Activated effector memory CD4-positive, alpha-beta T cell treated with anti-CD3 and anti-CD28 coated beads, Interleukin-2, amount 50 U/mL, for 16 hours (primary cell): ENCODE results near the gene DGAT2L6.

Experiments used
- DNase-seq: peaks from one replicate; pipeline ENCODE4 v3.0.0-alpha.2; 2020

The DGAT2L6 gene, protein sequence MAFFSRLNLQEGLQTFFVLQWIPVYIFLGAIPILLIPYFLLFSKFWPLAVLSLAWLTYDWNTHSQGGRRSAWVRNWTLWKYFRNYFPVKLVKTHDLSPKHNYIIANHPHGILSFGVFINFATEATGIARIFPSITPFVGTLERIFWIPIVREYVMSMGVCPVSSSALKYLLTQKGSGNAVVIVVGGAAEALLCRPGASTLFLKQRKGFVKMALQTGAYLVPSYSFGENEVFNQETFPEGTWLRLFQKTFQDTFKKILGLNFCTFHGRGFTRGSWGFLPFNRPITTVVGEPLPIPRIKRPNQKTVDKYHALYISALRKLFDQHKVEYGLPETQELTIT

DNA sequence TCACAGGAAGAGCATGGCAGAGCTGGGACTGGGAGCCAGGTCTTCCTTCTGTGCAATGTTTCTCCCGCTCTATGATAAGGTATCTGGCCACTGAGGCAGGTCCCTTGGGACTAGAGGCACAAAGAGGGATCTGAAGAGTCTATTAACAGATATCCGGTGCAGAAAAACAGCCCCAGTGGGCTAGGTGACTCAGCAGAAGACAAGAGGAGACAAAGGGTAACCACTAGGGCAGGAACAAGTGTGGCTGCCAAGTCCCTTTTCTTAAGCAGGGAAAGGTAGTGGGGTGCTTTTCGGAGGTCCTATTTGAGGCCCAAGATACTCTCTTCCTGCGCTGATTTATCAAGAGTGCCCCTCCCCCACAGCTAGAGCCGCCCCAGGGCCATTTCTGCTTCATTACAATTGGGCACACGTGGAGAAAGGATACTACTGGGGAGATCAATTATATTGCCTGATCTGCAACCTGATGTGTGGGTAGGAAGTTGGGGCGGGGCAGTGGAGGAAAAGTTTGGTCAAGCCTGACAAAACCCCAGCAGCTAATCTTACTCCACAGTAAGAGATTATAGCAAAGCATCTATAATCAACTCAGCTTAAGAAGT is at the start of gene DGAT2L6:
Gene DGAT2L6, plus strand, starts transcription at position 546 of the 596 bp plus-strand sequence. CDS start 100 bp downstream, outside the sequence.
- no peak for DNase-seq

DNA sequence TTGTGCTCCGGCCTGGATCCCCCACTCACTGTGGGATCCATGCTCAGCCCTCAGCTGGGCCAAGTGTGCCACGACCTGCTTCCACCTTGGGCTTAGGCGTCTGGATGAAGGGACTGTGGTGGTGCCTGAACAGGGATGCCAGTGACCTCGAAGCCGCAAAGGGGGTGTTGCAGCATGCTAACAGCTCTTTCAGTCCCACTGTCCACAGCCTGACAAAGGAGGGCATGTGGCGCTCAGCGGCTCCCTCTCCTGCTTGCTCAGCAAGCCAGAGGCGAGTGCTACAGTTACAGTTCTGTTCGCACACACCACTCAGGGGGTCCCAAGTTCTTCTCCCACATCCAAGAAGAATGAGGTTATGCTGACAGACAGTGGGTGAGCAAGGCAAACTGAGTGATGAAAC is 49.2 kb upstream of the DGAT2L6 start:
- DNase-seq = no peak

DNA sequence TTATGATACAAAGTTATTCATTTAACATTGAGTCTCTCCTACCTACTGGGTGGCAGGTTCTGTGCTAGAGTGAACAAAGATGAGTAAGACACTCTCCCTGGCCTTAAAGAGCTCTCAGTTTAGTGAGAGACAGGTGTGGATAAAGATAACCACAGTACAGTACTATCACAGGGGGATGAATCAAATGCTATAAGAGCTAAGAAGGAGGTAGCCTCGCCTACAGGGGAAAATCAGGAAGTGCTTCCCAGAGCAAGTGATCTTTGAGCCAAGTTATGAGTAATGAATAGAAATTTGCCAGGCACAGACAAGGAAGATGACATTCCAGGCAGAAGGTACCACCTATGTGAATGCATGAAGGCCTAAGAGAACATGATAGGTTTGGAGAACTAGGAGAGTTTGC is 47.5 kb upstream of the DGAT2L6 start:
- DNase-seq = no peak

DNA sequence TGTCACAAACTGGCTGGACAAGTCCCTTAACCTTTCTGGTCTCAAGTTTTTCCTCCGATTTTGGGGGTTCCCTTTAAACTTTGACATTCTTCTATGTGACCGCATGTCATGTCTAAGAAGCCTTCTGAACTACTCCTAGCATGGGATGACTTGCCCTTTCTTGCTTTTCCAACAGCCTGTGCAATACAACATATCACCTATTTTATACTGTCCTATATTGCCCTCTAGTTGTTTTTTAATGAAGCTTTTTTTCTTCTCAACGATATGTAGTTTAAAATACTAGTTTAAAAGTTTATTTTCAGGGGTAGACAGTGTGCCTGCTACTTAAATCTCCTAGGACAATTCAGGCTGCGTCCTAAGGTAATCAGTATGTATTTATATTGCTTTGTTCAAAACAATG is 45.1 kb upstream of the DGAT2L6 start:
- no peak for DNase-seq

DNA sequence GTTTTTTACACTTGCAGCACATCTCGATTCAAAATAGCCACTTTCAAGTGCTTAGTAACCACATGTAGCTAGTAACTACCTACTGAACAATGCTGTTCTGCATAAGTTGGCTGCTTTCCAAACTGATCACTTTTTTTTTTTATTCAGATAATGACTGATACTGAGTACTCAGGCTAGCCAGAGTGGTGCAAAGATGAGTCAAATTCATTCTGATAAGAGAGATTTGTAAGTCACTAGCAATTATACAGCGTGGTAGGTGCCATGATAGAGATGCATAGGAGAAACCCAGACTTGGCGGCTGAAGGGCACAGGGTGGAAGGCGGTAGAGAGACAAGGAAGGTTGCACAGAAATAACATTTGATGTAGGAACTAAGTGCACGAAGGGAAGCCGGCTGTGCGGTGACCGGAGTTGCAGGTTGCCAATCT is 44.4 kb upstream of the DGAT2L6 start:
- no peak for DNase-seq

DNA sequence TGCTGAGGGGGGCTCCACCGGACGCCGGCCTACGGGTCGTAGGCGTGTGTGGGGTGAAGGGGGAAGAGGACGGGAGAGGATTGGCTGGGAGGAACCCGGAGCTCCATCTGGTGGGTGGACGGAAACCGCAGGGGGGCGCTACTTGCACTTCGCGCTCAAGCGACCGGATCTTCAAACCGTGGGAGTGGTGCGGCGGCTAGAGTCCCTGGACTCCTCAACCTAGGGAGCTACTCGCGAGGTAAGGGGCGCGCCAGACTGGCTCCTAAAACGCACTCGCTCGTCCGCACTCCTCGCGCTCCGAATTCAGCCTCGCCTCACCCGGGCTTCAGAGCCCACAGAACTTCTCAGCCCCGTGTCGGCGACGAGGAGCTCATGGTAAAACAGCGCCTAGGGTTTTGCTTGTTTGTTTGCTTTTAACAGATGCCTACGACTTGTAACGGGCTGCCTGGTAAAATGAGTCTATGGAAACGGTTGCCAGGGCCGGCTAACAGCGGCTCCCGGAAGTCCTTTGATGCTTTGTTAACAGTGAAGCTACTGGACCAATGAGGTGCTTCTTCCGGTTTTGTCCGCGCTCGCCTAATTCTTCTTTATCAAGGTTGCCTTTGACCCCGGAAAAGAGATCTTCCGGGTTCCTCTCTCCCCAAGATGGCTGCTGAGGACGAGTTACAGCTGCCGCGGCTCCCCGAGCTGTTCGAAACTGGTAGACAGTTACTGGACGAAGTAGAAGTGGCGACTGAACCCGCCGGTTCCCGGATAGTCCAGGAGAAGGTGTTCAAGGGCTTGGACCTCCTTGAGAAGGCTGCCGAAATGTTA is 43.8 kb upstream of the DGAT2L6 start, which contains the start of gene IGBP1:
Gene IGBP1, plus strand, starts transcription at position 145 of the 813 bp plus-strand sequence. Its CDS starts 501 bp downstream, at position 646.
- DNase-seq = peak; percentile 90

DNA sequence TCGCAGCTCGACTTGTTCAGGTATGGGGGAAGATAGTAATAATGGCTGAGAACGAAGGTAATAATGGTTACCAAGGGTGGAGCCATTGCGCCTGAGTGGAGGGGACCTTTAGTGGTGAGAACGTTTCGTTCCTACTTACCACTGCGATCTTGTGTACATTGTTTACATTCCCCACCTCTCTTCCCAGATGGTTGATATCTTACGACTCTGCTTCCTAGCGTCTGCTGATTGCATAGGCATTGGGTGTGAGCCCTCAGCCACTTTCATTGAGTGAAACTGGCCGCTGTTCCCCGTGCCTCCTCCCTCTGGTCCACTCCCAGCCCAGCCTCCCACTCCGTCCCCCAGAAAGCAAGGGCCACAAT is 43.2 kb upstream of the DGAT2L6 start:
- no peak for DNase-seq

DNA sequence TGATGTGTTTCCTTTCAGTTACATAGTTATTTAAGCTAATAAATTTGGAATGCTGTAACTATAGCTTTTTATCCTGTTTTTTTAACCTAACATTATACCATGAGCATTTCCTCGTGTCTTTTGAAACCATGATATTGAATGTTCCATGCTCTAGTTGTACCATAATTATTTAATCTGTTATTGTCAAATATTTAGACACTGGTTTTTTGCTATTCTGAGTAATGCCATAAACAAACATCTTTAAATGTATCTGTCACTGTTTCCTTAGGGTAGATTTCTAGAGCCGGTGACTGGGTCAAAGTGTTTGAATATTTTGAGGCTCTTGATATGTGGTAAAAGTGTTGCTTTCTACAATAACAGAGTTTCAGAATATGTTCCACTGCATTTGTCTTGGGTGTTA is 38.7 kb upstream of the DGAT2L6 start:
- DNase-seq = no peak

DNA sequence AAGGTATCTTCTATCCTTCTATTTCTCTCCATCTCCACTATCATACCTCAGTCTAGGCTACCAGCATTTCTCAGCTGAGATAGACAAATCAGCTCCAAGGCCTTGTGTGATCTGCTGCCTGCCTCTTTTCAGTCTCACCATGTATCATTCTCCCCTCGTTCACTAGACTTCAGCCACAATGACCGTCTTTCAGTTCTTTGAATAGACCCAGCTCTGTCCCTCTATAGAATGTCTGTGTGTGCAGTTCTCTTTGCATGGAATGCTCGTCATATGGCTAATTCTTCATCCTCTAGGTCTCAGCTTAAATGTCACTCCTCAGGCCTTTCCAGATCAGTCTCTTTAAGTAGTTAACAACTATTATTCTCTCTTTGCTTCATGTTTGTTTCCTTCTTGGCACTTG is 37.5 kb upstream of the DGAT2L6 start:
- DNase-seq = no peak

DNA sequence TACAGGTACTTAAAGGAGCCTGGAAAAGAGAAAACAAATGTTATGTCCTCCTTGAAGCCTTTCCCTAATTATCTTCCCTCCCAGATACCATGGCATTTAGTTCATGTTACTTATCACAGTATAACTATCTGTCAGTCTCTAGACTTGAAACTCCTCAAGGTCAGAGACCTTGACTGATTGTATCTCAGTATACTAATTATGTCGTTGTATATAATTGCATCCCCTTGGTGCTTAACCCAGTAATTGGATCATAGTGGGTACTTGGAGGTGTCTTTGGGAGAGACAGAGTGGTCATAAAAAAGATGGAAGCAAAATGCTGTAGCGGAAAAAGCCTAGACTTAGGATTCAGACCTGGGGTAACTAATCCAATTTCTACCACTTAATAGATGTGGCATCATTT is 35.9 kb upstream of the DGAT2L6 start:
- no peak for DNase-seq

DNA sequence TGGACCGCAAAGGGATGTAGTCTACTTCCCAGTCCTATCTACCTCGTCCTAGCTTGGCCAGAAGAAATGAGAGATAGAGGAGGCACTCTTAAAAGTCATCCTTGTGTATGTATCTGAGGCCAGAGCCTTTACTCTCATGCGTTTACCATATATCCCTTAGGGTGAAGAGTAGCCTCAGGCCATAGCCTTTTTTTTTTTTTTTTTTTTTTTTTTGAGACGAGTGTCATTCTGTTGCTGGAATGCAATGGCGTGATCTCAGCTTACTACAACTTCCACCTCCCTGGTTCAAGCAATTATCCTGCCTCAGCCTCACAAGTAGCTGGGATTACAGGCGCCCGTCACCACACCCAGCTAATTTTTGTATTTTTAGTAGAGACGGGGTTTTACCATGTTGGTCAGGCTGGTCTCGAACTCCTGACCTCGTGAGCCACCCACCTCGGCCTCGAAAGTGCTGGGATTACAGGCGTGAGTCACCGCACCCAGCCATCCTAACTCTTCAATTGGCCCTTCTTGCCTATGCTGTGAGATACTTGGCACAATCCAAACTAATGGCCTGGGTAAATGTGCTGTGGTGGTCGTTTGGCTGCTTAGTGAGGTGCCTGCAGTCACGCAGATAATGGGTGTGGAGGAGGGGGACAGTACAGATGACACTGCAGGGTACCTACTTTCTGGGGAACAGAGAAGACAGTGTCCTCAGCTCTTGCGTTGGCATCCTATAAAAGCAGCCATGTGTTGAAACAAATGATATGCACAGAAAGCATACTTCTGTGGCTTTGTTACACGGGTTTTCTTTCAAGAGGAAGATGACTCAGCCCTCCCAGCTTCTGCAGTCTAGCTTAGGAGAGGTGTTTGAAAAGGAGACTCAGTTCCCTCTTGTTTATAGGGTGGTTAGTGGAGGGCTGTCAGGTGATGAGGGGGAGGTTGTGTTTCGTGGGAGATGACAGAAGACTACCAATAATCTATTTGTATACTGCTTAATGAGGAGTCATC is 10.4 kb upstream of the DGAT2L6 start:
- no peak for DNase-seq

DNA sequence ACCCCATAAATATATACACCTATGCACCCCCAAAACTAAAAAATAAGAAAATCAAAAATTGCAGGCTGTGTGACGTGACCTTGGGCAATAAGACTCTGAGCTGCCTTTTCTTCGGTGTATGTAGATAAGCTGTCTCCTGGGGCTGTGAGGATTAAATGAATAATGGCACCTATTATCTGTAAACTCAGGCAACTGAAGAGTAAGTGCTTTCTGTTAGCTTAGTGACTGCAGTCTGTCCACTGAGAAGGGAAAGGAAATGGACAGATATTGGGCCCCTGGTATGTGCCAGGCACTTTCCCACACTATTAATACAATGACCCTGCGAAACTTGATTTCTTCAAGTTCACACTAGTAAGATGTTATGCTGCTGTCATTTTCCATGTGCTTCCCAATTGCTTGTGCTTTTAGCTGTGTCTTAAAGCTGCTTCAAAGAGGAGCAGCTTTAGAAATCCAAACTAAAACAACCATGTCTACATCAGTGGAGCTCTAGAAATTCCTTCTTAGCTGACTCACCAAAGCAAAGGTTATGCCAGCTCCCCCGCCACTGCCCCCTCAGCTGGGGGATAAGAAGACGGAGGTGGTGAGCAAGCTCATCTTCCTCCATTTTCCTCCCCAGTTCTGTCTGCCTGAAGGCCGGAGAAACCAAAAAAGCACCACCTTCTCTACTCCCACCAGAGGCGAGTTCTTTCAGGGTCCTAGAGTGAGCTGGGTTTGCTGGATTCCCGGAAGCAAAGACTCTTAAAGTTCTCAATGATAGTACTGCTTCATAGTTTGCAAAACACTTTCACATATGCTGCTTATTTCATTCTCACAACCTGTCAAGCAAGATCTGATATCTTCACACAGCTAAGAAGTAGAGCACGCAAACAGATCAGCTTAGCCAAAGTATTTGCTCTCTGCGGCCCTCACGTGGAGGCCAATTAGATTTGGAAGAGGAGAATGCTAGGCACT is 8.8 kb upstream of the DGAT2L6 start:
- DNase-seq = no peak

DNA sequence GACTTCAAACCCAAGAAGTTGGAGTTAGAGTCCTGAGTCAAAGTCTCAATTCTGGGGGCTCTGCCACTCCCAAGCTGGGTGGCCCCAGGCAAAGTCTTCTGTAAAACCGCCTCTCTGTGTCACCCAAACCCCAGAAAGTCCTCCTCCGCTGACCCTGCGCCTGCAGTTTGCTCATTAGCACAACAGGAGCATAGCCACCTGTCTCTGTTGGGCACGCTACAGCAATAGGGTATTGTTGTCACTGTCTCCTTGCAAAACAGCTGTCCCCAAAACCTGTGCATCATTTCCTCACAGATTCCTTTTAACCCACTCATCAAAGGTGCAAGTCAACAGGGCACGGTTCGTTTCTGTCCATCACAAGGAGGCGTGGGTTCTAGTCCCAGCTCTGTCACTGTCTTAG is 8.0 kb upstream of the DGAT2L6 start:
- no peak for DNase-seq

DNA sequence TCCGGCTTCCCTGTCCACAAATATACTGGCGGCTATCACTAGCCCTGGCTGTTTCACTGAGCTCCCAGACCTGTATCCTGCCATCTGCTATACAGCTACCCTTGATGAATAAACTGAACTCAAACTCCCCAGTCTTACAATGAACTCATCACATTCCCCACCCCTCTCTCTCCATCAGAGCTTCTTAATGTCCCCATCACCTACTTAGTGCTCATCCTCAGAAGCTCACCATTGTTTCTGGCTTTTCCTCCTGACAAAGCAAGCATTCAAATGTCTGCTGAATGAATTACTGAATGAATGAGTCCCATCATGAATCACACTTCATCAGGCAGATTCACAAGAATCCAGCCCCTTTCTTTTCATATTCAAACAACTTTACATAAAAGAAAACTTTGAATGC is 5.7 kb upstream of the DGAT2L6 start:
- no peak for DNase-seq

DNA sequence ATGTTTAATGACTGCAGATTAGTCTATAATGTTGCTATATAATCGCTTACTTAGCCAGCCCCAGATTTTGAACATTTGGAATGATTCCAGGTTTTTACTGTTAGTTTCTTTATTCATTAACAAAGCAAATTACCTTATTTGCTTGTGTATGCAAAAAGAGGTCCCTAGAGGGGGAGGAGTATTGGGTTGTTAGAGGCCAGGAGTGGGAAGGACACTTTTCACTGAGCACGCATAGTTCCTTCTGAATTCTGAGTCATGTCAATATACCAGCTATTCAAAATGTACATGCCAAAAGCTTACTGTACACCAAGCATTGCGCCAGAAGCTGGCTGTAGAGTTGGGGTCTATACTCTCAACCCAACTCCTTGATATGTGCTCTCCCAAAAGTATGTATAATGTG is 5.1 kb upstream of the DGAT2L6 start:
- DNase-seq = no peak

DNA sequence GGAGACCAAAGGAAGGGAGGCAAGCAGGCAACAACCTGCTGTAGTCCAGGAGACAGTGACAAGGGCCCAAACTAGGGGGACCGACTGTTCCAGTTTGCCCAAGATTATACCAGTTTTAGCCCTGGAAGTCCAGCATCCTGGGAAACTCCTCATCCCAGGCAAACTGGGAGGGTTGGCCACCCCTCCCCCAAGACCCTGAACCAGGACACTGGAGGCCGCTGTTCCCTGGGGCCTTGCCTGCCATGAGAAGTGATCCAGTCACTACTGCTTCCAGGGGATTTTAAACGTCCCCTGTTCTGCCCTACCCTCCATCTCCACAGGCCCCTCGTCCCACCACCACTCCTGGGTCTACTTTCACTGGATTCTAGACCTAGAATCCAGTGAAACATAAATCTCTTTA is 4.3 kb upstream of the DGAT2L6 start:
- DNase-seq = no peak

DNA sequence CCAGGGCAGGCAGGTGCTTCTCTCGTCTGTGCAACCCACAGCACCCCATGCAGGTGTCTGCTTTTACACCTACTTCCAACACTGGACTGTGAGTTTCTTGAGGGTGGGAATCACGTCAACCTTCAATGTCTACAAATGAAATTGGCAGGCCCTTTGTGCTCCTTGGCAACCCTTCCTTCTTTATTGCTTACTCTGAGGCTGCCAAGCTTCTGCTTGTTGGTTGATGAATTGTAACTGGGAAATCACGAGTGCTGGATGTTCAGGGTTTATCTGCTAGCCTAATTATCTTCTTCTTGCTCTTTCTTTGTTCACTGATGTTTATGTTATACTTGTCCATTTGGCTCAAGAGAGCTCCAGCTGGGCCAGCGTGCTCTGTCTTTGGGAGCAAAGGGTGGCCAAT is 2.5 kb upstream of the DGAT2L6 start:
- DNase-seq = no peak

DNA sequence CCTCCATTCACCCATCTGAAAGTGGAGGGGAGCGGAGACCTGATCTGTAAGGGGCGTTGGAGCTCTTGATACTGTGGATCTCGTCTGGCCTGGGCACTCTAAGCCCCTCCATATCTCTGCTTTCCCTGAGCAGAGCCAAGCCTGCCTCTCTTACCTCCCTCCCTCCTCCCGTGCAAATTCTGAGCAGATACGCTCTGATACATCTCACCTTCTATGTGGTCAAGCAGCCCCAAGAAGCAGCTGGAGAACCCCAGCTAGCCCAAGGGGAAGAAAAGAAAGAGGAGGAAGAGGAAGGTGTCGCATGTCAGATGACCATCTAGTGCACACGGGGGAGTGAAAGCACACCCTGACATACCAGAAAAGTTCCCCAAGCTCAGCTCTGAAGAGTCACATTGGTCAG is 1.9 kb upstream of the DGAT2L6 start:
- no peak for DNase-seq

DNA sequence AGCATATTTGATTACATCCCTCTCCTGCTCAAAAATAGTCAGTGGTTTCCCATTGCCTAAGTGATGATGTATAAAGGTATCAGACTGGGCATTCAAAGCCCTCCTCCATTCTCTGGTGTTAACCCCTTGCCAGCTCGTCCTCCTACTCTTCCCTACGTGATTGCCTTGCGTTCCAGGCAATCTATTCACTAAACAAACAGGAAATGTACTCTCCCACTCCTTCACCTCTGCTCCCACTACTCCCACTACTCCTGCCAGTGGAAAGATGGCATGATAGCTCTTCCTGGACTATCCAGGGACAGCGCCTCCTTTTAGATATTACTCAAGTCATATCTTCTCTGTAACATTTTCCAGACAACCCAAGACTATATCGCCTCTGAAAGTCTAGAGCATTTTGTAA is 5.8 kb downstream of the DGAT2L6 start:
- DNase-seq = no peak

DNA sequence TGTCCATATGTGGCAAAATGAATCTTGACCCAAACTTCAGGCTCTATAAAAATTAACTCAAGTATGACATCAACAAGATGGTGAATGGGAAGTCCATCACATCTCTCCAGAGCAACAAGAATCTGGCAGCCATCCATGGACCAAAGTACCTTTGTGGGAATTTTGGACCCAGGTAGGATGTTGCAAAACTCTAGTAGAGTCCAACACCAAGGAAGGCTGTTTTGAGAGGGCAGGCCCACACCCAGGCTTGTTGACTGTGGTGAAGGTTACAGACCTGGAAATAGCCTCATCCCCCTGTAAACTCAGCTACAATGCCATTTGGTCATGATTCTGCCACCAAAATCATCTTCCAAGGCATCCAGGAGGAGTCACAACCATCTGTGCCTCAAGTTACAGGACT is 12.9 kb downstream of the DGAT2L6 start:
- DNase-seq = no peak

DNA sequence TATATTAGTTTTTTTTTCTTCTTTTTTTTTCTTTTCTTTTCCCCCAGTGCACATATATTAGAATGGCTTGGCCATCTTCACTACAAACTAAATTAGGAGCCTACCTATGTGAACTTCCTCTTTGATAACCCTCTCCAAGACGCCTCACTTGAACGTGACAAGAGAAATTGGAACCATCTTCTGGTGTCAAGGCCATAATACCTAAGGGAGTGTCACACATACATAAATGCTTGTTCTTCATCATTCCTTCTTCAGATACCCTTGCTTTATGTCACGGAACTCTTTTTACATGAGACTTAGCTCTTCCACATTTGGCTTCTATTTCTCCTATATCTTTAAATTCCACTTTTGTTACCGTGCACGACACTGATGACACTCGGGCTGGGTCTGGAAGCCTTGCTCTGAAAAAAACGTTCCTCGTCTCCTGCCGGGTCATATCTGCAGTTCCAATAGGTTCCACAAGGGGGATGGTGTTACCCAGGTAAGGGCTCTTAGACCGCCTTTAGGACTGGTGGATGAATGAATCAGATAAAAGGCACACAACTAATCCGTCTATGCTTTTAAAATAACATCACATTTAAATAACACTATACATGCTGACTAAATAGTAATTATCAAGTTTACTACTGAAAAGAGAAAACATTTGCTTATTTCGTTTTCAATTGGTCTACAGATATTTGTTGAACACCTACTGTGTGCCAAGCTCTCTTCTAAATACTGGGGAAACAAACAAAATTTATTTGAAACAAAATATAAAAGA is 19.9 kb downstream of the DGAT2L6 start:
- DNase-seq = peak; percentile 79
